HG02973 (cell line): ENCODE data around the gene RPS6KB1.
"Not testable (repeated sequence)": the region's sequence is repeated elsewhere in the genome, so short reads cannot be mapped to it uniquely, and the experiment has no call there.

ENCODE experiments used
- ATAC-seq: cut with Tn5 transposase; IDR thresholded peaks from one replicate; pipeline ENCODE4 v1.9.1; 2021; ENCODE audit warnings: moderate library complexity; ENCODE audit not compliant: unreplicated experiment

The RPS6KB1 gene

DNA sequence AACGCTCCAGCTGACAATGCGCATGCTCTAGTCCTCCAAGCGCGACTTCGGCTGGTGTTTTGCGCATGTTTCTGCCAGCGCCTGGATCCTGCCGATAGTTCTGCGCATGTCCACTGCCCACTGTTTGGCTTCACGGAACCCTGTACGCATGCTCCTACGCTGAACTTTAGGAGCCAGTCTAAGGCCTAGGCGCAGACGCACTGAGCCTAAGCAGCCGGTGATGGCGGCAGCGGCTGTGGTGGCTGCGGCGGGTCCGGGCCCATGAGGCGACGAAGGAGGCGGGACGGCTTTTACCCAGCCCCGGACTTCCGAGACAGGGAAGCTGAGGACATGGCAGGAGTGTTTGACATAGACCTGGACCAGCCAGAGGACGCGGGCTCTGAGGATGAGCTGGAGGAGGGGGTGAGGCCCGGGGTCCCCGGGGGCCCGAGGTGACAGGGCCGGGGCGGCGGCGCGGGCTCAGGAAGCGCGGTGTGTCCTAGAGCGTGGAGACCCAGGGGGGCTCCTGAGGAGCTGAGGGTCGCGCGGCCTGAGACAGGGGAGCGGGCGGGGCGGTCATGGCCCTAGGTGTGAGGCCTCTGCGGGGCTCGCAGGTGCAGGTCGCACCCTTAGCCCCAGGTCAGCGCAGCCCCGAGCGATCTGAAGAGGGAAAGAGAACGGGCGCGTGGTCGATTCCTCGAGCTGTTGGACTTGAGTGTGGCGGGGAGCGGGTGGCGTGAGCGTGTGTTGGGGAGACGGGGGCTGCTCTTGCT, at the start of gene RPS6KB1, which contains the start of gene TUBD1:
RPS6KB1 (plus strand) TSS at position 198 of the 752 bp plus-strand sequence; CDS start at position 262, 64 bp downstream.
TUBD1 (minus strand) TSS at position 20 of the 752 bp plus-strand sequence. CDS start 1,941 bp downstream, outside the sequence.
- peak; percentile 83 for ATAC-seq

DNA sequence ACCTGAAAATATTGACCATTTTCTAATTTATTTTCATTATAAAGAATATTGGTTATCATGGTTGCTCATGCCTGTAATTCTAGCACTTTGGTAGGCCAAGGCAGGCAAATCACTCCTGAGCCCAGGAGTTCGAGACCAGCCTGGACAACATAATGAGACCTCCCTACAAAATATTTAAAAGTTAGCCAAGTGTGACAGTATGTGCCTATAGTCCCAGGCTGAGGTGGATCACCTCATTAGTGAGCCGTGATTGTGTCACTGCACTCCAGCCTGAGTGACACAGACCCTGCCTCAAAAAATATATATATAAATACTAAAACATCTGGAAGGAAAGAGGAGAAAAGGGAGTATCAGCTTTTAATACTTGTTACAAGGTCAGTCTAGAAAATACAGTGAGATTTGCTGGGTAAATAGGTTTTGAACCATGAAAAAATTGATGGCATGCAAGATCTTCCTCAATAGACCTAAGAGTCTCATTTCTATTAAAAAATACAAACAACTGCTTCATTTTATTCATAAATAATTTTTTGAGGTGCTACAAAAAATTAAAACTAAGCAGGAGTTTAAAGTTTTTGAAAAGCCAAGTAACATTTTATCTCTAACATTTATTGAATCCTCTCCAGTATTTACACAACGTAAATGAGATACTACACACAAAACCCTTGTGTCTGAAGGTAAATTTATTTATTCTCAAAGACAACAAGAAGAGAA, 47.9 kb upstream of the RPS6KB1 start:
- no peak for ATAC-seq

DNA sequence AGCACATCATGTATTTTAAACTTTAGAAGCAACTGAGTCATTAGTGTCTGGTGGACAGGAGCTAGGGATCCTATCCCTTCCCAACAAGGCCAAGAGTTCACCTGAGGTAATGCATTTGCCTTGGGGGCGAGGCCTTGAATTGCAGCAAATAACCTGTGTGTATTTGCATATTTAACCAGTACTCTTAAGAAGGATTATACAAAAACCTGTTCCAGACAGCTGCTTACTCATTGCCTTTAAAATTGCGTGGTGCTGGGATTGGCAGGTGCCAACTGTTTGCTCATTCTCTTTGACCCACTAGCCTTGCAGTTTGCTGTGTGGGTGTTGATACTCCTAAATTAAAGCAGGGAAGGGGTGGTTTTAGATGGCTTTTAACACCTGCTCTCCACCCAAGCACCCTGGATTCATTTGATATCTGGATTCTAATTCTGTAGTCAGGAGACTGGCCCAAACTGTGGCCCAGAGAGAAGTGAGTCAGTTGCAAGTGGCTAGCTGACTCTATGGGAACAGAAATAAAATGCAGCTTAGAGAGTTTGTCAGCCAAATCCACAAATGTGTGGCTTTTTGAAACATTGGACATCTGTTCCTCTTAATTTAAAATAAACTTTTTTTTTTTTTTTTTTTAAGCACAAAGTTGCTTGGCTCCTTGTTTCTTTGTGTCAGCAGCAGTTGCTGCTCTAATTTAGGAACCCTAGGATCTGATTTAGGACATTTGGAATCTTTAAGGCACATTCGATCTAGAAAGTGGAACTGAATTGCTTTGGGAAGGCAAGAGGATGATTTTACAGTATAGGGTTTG, 47.1 kb upstream of the RPS6KB1 start:
- ATAC-seq, result no peak

DNA sequence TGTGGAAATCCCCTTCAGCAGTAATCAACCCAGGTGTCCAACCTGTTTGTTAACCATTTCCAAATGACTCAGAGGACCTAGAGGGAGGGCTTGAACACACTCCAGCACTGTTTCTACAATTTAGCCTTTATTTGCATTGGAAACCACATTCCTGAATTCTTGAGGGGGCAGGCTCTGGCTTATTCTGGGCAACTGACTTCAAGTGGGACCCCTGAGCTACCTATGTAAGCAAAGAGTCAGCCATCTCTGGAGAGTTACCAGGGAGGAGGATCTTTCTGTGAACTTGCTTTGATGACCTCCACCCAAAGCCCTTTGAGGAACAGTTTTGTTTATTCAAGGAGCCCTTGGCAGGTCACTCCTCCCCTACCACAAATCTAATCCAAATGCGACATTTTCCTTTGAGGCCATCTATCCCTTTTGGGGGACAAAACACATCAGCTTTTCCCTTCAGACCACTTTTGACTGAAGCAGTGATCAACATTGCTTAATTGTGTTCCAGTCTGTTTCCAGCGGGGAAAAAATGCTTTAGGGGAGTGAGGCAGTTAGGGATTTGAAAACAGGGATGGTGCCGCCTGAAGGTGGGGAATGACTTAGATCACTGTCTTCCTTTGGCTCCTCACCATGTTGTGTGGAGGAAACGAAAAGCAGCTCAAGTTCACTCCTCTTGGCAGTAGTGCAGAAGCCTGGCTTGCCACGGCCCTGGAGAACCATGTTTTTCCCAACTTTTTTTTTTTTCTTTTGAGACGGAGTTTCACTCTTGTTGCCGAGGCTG, 46.3 kb upstream of the RPS6KB1 start:
- peak; percentile 41 for ATAC-seq

DNA sequence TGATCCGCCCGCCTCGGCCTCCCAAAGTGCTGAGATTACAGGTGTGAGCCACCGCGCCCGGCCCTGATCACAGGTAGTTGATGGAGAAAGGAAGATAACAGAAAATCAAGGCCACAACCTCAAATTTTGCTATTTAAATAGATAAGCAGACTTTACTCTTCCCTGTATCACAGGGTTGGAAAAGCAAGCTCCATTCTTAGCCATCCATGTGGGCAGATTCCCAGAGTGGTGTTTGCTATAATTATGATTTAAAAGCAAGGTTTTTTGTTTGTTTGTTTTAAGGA, 44.6 kb upstream of the RPS6KB1 start:
- no peak for ATAC-seq

DNA sequence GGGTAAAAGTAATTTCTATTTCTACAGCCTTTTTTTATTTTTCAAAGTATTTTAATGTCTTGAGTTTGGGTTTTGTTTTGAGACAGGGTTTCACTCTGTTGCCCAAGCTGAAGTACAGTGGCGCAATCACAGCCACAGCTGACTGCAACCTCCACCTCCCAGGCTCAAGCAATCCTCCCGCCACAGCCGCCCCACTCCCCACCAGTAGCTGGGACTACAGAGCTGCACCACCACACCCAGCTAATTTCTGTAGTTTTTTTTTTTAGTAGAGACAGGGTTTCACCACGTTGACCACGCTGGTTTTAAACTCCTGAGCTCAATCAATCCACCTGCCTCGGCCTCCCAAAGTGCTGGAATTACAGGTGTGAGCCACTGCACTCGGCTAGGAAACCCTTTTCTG, 44.1 kb upstream of the RPS6KB1 start:
- ATAC-seq, result no peak

DNA sequence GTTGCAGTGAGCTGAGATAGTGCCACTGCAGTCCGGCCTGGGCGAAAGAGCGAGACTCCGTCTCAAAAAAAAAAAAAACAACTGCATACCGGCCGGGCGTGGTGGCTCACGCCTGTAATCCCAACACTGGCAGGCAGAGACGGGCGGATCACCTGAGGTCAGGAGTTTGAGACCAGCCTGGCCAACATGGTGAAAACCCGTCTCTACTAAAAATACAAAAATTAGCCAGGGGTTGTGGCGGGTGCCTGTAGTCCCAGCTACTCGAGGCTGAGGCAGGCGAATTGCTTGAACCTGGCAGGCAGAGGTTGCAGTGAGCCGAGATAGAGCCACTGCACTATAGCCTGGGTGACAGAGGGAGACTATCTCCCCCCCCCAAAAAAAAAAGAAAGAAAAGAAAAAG, 42.6 kb upstream of the RPS6KB1 start:
- not testable (repeated sequence) for ATAC-seq

DNA sequence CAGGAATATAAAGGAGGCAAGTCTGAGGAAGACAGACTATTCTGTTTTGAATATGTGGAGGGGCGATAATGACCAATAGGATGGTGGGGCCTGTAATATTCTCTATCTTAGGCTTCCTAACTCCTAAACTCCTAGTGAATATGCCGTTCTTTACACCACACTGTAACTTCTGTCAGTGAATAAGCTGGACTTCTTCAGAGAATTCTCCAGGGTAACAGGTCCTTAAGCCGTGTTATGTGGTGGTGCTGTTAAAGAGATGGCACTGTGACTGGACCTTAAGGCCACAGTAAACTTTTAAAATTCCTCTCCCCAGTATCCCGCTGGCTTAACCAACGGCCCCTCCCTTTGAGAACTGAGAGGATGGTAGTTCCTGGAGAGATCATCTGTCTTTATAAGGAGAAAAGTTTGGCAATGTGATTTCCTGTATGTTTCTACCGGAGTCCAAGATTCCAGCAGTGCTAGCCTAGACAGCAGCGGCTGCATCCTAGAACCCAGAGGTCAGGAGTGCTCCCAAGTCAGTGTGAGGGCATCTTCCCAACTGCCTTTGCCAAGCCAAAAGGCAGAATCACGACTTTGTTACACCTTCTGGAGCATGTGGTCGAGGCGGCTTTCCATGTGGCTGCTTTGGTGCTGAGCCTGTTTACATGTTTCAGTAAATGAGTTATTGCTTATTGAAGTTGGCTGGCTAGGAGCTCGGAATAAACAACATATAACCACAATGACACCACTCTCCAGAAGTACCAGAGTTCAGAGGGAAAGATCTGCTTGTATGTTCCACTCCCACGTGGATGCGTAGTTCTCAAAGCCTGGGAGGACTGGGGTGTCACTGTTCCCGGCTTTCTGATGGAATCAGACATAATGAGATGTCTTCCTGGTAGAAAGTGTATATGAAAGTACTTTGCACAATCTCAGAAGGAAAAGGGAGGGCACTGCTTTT, 41.2 kb upstream of the RPS6KB1 start:
- no peak for ATAC-seq

DNA sequence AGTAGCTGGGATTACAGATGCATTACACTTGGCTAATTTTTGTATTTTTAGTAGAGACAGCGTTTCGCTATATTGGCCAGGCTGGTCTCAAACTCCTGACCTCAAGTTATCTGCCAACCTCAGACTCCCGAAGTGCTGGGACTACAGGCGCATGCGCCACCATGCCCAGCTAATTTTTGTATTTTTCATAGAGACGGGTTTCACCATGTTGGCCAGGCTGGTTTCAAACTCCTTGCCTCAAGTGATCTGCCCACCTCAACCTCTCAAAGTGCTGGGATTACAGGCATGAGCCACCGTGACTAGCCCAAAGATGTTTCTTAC, 40.1 kb upstream of the RPS6KB1 start:
- not testable (repeated sequence) for ATAC-seq

DNA sequence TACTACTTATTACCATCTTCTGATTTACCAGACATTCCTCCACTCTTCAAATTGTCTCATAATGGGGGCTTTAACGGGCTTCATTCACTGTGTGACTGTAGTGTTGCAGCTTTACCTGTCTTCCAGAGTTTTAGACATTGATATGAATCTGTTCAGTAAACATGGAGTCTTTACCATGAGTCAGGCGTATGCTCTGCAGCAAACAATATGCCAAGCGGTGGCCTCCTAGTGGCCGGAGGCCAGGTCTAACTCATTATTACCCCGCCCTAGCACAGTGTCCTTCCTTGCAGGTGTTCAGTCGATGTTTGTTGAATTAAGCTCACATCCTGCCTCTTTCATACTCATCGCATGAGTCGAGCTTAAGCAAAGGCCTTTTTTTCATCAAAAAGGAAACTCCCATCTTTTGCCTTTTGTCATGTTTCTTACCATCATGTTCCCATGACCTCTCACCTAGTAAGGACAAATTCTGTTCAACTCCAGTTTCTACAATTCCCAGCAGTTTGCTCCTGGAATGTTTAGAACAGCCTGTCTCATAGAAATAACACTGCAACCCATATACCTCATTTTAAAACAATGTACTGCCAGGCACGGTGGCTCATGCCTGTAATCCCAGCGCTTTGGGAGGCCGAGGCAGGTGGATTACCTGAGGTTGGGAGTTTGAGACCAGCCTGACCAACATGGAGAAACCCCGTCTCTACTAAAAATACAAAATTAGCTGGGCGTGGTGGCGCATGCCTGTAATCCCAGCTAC, 39.6 kb upstream of the RPS6KB1 start:
- ATAC-seq, result no peak

DNA sequence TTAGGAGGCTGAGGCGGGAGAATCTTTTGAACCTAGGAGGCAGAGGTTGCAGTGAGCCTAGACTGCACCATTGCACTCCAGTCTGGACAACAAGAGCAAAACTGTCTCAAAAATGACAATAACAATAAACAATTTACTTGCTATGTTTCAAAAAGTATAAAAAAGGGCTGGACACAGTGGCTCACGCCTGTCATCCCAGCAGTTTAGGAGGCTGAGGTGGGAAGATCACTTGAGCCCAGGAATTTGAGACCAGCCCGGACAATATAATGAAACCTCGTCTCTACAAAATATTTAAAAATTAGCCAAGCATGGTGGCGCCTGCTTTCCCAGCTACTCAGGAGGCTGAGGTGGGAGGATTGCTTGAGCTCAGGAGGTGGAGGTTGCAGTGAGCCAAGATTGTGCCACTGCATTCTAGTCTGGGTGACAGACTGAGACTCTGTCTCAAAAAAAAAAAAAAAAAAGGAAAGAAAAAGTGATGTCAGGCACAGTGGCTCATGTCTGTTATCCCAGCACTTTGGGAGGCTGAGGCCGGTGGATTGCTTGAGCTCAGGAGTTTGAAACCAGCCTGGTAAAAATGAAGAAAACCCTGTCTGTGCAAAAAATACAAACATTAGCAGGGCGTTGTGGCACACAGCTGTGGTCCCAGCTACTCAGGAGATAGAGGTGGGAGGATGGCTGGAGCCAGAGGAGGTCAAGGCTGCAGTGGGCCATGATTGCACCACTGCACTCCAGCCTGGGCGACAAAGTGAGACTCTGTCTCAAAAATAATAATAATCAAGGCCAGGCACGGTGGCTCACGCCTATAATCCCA, 38.8 kb upstream of the RPS6KB1 start:
- ATAC-seq, result not testable (repeated sequence)

DNA sequence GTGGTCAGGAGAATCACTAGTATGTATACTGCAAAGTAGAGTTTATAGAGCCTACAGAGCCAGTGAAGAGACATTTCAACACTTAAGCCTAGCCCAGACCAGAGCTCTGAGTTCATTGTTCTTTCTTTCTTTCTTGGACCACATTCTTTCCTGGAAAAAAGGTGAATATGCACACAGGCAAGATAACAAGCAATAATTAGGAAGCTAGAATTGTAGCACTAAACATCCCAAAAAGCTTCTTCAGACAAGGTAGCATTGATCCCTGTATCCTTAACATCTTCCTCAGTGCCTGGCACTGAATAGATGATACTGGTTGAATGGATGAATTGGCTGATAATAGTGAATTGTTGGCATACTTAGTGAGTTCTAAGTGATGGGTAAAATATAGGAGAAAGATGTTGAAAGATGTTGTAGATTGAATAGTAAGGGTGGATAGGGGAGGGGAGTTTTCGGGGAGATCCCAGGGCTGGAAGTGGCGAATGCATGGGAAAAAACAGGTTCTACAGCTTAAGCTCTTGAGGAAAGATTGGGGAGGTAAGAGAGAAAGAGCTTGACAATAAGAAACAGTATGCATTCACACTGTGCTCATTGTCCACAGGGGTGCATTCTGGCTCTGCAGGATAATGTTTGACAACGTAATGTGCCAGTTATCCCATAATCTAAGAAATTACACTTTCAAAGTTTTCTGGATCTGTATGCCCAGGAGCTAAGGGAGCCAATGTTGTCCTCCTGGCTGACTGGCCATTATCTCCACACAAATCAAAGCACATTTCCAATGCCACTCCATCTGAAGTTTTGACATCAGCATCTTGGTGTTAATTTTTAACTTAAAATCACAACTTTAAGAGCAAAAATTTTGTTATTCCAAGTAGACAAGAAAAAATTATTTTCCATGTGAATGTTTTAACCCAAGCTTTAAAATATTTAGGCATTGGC, 35.8 kb upstream of the RPS6KB1 start:
- no peak for ATAC-seq

DNA sequence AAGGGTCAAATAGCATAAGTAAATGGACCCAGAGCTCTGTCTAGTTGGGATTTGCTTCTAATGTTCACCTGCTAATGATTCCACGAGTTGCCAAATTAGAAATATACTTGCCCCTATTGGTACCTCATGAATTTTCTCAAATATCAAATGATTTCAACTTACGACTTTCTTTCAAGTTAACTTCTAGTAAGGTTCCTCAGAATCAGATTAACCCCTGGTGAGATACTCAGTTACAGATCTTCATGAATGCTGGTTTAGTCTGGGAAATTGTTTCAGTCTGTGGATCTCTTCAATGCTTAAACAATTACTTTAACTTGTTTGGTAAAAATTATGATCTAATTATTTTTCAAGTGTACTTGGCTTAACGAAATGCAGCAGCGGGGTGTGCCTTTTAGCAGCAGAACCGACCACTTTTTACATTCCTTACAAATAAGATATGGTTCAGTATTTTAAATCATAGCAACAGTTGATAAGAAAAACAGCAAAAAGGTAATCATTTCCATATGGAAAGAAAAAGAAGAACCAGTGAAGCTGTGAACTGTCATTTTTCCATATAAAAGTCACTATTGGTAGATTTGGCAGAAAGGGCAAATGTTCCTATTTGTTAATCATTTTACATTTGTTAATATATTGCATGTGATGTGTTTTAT, 34.6 kb upstream of the RPS6KB1 start:
- no peak for ATAC-seq

DNA sequence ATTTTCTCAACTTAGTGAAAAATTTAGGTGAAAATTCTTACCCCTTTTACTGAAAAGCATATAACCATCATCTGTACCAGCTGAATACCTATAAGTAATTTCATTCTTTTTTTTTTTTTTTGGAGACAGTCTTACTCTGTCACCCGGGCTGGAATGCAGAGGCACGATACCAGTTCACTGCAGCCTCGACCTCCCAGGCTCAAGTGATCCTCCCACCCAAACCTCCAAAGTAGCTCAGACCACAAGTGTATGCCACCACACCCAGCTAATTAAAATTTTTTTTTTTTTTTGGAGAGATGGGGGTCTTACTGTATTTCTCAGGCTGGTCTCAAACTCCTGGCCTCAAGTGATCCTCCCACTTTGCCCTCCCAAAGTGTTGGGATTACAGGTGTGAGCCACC, 34.0 kb upstream of the RPS6KB1 start:
- no peak for ATAC-seq

DNA sequence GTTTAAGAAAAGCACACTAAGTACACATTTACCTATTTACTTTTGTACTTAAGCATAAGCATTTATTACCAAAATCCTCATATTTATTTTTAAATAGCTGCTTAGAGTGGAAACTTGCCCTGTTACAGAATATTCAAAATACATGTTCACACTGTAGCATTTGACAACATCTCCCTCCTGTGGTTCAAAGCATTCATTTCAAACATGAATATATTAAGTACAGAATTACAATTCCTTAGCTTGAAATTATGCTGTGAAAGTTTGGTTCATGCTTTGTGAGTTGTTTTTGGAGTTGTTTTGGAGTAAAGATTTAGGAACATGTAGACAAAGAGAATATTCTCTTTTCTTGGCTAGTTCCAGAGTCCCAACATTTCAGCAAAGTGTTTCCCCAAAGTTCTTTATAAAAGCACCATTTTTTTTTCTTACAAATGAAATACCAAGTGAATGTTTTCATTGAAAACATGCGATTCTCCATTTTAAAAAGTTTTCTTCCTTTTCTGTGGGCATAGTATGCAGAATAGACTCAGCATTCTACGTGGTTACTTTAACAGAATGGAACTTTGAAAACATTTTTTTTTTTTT, 33.4 kb upstream of the RPS6KB1 start:
- no peak for ATAC-seq

DNA sequence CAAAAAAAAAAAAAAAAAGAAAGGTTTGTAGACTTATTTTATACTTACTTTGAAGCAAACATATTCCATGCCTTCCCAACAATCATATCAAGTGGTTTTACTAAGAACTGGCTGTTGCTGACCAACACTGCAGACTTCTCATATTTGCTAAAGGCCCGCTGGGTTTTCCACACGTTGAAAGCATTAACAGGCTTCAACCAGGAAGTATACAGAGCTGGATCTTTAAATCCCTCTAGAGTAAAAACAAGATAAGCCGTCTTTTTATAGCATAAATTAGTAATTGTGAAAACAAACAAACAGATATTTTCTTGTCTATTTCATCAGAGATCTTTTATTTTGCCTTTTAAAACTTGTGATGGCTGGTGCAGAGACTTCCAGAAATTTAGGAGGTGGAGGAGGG, 29.3 kb upstream of the RPS6KB1 start:
- no peak for ATAC-seq

DNA sequence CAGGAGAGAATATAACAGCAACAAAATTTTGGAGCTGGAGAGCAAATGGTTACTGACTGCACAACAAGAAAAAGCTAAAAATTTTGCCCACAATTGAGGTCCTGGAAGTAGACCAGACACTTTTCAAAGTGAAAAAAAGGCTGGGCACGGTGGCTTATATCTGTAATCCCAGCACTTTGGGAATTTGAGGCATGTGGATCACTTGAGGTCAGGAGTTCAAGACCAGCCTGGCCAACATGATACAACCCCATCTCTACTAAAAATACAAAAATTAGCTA, 23.0 kb upstream of the RPS6KB1 start:
- no peak for ATAC-seq
